Stimulated activated naive CD4-positive, alpha-beta T cell (primary cell): ENCODE data around the gene CCDC90B.
"Not testable (repeated sequence)": the region's sequence is repeated elsewhere in the genome, so short reads cannot be mapped to it uniquely, and the experiment has no call there.

Experiments
- DNase-seq, 6 experiments: peaks; one replicate each; lab custom pipeline; 2025; lab: John Stamatoyannopoulos, UW

Gene CCDC90B

DNA sequence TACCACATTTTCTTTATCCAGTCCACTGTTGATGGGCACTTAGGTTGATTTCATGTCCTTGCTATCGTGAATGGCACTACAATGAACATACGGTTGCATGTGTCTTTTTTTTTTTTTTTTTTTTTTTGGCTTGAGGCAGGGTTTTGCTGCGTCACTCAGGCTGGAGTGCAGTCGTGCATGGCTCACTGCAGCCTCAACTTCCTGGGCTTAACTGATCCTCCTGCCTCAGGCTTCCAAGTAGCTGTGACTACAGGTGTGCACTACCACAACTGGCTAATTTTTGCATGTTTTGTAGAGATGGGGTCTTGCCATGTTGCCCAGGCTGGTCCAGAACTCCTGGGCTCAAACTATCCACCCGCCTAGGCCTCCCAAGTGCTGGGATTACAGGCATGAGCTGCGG, 1.5 kb upstream of the CCDC90B start:
- no peak for DNase-seq

DNA sequence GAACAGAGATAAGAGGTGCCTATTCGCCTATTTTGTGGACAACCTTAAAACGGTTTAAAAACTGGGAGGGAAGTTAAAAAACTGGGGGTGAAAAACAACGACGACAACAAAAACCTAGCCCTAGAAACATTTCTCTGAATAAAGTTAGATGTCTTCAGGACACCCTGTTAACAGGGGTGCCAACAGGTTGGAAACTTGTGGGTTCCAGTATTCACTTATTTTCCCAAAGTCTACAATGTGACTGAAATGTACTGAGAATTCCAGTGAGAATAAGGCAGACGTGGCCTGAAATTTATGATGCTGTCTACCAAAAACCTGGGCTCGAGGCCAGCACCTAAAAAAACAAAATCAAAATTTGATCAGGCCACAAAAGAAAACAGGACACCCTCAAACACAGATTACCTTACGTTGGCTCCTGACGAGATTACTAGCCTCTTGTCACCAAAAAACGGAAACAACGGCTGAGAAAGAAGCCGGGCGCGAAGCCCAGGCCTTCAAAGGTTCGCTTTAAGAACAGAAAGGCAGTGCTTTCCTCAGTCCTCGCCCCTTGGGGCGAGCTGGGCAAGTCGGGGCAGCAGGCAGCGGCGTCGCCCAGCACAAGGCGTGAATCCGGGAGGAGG, 906 bp downstream of the CCDC90B start:
- no peak for DNase-seq

DNA sequence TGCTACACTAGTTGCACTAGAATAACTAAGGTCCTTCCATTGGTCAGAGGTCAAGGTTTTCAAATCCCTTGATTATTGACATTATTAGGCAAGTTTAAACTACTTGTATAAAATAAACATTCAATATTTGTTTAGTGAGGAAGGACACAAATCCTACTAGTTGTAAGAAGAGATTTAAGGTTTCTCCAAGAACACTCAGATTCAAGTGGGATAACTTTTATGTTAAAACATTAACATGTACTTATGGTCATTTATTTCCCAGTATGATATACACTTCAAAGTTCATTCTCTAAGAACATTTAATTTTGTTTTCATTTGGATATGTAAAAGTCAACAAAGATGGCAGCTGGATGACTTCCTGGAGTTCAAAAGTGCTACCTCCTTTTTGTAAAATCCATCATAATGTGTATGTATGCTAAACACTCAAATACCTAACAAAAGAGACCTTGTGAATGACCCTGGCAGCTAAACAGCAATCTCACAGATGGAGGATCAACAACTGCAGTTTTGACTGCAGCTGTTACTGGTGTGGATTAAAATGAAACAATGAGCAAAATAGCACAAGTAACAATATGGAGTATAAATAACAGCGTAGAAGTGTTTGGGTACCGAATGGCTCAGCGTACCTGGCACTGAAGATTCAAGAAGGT, 1.5 kb downstream of the CCDC90B start:
- no peak for DNase-seq

DNA sequence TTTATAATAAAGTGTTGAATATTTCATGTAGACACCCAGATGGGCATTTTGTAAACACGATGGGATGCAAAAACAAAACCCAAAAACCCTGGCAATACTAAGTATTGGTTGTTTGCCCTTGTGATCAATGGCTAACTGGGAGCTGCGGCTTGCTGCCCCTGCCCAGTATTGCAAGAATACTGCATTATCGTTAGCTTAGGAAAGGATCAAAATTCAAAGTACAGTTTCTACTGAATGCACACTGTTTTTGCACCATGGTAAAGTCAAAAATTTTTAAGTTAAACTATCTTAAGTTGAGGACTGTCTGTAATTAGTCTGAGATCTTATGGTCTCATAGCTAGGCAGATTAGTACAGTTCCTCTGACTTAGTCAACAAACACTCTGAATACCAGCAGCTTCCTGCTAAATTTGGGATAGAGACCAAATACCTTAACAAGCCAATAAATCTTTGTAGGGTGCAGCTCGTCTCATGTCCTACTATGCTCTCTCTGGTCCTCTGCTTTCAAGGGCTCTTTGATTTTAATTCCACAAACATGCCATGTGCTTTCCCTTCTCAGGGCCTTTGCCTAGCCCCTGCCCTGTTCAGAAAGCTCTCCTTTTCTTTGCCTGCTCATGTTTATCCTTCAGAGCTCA, 4.0 kb downstream of the CCDC90B start:
- no peak for DNase-seq

DNA sequence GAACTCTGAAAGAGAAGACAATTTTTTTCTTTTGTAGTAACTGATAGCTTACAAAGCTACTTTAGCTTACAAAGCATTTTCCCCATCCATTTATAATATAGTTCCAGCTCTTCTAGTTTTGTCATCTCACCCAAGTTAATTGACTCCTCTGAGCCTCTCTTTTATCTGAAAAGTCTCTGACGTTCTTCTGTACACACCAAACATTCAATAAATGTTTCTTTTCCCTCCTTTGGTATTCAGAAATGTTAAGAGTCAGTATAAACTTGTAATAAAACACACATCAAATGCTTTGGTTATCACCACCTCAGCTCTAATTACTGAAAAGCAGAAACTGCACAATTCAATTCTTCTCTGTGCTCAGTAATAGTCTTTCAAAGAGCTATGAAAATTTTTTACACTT, 5.9 kb downstream of the CCDC90B start:
- DNase-seq = no peak

DNA sequence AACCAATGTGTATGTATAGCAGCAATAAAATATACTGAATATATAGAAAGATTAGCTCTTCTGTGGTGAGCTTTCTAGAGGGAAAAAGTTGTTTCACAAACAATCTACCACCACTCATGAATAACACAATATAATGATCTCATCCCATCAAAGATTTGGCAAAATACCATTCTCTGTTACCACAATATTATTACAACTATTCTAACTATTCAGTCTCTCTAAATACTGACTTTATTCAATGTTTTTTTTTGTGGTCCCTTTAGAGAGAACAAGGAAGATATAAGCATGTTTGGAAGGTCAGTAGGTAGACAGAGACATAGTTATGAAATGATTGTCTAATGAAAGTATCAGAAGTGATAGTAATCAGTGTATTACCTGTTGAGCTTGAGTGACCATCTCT, 7.8 kb downstream of the CCDC90B start:
- no peak for DNase-seq

DNA sequence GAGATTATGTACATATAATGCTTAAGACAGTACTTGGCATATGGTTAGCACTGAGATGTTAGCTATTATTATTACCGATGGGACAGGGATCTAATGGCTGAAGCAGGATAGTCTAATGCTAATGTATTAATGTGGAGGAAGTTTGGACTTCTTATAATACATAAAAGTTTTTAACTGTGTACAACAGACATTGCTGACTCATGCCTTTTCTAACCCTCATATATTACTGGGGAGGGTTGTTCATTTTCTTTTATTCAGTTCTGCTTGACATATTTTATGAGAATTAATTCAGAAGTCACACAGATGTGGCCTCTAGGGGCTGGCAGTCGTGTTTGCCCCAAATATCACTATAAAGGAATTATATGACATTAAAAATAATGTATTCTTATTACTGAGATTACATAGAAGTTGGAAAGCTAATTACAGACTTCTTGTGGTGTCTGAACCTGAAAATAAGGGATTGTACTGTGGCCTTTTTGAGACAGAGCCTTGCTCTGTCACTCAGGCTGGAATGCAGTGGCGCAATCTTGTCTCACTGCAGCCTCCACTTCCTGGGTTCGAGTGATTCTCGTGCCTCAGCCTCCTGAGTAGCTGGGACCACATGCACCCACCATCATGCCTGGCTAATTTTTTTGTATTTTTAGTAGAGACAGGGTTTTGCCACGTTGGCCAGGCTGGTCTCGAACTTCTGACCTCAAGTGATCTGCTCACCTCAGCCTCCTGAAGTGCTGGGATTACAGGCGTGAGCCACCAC, 10.1 kb downstream of the CCDC90B start:
- DNase-seq = no peak

DNA sequence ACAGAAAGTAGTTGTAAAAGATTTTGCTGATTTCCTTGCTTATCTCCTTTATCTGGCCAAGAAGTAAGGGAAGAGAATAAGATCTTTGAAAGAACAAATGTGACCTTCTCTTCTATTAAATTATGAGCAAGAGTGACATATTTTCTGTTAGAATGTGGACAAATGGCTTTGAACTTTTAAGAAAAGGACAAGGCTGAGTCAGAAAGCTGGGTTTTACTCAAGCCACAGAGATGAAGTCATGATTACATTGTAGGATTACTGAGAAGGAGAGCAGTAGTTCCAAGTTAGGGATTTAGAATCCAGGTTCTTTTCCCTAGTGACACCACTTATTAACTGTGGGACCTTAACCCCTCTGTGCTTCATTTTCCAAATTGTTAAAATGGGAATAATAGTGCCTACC, 13.5 kb downstream of the CCDC90B start:
- no peak for DNase-seq

DNA sequence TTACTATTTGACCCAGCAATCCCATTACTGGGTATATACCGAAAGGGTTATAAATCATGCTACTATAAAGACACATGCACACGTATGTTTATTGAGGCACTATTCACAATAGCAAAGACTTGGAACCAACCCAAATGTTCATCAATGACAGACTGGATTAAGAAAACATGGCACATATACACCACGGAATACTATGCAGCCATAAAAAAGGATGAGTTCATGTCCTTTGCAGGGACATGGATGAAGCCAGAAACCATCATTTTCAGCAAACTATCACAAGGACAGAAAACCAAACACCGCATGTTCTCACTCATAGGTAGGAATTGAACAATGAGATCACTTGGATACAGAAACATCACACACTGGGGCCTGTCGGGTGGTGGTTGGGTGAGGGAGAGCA, 14.4 kb downstream of the CCDC90B start:
- not testable (repeated sequence) for DNase-seq

DNA sequence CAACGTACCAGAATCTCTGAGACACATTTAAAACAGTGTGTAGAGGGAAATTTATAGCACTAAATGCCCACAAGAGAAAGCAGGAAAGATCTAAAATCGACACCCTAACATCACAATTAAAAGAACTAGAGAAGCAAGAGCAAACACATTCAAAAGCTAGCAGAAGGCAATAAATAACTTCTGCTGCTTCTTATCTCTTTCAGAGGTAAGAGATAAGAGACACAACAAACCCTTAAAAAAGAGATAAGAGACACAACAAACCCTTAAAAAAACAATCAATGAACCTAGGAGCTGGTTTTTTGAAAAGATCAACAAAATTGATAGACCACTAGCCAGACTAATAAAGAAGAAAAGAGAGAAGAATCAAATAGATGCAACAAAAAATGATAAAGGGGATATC, 17.1 kb downstream of the CCDC90B start:
- DNase-seq = not testable (repeated sequence)

DNA sequence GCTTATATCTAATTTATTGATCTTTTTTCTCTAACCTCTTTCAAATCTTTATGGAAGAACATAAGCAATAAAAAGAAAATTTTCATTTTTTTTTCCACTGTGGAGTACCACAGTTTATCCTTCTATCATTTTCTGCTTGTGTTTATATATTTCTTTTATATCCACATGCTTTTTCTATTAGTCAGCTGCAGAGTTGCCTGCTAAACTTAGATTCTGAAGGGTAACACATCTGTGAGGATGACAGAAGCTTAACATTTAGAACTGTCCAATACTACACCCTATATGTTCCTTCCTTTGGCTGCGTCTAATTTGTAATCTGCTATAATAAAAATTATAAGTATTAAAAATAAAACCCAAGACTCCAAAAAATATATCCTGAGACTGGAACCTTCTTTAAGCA, 20.8 kb downstream of the CCDC90B start:
- DNase-seq = no peak

DNA sequence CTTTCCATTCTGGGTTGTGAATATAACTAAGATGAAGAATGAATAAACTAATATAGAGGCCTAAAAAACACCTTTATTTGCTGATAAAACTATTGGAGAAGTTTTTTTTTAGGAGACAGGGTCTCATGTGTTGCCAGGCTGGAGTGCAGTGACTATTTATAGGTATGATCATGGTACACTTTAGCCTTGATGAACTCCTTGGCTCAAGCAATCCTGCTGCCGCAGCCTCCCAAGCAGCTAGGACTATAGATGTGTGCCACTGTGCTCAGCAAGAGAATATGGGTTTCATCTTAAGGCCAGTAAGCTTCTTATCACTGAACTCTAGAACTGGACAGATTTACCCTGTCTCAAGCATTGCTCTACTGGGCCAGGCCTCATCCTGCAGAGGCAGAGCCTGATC, 26.6 kb downstream of the CCDC90B start:
- no peak for DNase-seq

DNA sequence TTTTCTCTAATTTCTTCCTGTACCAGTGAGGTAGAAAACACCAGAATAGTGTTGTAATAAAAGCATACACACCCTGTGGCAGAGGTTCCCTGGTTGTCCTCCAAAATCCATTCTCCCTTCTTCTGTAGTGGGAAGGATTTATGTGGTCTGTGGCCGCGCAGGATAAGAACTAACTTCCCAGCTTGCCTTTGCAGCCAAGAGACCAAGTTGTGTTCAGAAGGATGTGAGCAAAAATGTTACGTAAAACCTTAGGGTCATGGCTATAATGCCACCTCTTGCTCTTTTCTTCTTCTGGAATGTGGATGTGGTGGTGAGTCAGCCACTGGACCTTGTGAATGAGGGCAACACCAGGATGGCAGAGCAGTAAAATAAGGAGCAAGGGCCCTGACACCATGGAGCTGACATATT, 28.4 kb downstream of the CCDC90B start:
- DNase-seq = no peak

DNA sequence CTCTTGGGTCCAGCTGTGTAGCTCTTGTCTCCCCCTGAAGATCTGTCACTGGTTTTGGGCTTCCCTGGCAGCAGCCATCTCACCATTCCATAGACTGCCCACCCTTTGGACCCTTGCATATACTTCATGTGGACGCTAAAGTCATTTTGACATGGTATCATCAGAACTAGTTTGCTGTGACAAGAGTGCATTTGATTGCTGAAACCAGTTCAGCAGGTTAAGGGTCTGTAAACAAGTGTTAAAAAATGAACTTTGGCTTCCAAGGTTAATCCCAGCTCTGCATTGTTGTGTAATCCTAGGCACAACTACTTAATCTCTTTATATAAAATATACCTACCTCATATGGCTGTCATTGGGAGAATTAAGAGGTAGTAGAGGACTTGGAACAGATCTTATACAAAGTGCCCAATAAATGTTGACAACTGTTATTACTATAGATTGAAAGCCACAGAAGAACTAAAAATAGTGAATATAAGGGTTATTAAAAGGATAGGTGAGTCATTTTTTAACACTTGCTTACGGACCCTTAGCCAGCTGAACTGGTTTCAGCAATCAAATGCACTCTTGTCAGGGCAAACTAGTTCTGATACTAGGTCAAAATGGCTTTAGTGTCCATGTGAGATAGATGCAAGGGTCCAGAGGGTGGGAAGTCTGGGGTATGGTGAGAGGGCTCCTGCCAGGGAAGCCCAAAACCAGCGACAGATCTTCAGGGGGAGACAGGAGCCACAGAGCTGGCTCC, 29.4 kb downstream of the CCDC90B start:
- DNase-seq = no peak

DNA sequence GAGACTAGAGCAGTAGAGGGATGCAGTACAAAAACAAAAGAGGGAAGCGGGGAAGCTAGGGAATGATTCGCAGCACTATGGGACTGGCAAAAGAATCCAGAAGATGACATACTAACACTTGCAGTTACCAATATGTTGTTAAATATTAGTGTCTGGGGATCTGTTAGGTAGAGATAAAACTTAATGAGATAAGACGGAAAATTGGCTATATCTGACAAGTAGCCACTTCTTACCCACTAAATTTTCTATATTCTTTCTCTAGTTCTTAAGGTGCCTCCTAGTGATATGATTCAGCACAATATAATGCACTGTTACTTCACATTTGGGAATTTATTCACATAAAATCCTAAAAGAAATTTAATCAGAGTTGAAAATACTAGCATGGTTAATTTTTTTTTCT, 30.8 kb downstream of the CCDC90B start:
- DNase-seq = no peak

DNA sequence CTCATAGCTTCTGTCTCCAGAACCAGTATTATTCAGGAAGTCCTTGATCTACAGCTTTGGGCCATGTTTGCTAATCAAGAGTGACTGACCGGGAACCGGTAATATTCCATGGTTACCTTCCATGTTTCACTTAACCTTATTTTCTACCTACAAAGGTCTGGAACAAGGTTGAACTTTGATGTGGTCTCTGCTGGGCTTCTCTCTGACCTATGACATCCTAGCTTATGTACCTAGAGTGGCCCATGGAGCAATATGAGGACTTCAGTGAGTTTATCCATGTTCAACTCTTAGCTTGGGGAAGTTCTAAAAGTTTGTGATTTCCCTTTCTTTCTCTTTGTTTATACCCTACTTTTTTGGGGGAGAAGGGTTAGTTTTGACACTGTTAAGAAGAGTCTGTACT, 33.2 kb downstream of the CCDC90B start:
- DNase-seq = no peak

DNA sequence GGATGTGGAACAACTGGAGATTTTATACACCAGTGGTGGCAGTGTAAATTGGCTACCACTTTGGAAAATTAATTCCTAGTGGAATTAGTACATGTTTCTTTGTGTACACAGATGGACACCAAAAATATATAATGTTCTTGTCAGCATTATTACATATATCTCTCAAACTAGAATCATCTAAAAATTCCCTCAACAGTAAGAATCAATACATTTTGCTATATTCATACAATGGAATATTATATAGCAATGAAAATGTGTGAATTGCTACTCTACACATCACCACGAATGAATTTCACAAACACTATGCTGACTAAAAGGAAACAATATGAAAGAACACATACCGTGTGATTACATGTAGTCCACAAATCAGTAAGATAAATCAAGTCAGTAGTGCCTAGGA, 33.9 kb downstream of the CCDC90B start:
- no peak for DNase-seq

DNA sequence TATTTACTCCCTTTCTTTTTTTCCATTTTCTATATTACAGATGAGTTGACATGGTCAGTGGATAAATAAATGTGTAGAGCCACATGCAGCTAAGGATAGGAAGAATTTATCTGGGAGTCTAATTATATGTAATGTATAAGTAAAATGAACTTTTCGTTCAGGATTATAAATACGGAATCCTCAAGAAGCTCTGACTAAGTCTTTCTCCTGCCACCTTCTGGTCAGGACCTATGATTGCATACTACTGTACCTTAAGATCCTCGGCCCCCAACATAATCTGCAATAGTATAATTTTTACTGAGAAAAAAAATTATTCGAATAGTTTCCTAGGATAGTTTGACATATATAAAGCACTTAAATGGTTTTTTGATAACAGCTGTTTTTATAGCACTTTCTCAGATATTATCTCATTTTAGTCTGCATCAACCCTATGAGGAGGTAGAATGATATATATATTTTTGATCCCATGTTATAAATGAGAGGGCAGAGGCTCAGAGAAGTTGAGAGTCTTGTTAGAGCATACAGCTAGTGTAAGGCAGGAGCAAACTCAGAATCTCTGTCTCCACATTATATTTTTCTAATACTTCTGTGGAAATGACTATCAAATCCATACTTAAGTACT, 36.1 kb downstream of the CCDC90B start:
- DNase-seq = peak in 4 of 6 experiments; percentile 1 to 56 (median 26)

DNA sequence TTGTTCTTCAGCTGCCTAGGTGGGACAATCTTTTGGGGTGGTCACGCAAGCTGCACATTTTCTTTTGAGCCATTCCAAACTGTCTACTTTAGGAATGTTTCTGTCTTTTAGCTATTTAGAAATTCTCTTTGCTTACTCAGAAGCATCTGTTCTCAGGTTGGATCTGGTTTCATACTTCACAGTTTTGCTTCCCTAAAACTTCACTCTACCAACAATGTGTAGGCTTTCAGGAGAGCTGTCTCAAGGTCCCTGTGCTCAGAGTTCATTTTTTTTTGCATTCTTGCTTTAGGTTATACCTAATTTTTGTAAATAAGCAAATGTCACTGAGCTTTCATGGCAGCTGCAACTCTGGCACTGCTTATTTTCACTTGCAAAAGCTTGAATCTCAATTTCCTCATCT, 36.7 kb downstream of the CCDC90B start:
- DNase-seq = no peak

DNA sequence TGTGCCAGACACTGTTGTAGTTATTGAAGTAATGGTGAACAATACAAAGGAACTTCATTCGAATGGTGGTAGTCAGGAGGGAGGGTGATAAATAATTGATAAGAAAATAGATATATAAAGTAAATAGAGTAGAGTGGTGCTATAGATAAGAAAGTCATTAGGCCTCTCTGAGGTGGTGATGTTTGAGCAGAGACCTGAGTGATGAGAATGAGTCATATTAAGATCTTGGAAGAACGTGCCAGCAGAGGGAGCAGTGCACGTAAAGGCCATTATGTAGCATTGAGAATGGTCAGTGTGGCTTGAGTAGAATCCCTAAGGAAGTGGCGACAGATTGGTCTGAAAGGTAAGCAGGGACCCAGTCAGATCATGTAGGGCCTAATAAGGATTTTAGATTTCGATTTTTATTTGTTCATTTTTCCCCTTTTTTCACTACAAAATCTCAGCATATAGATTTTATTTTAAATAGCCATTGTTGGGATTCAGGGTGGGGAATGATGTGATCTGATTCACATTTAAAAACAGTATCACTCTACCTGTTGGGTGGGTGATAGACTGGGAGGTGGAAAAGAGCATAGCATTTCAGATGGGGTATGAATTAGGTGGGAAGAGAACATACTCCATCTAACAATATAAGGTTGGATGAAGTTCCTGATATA, 44.7 kb downstream of the CCDC90B start:
- no peak for DNase-seq

DNA sequence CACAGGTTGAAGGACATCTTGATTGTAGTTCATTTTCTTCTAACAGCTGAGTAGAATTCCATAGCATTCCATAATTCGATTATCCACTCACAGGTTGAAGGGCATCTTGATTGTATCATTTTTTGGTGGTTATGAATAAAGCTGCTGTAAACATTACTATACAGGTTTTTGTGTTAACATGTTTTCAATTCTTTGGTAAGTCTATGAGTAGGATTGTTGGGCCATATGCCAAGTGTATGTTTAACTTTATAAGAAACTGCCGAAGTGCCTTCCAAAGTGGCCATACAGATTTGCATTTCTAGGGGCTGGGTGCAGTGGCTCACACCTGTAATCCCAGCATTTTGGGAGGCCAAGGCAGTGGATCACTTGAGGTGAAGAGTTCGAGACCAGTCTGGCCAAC, 48.1 kb downstream of the CCDC90B start:
- DNase-seq = no peak
